Activated CD4-positive, alpha-beta T cell treated with anti-CD3 and anti-CD28 coated beads for 48 hours (primary cell): Measurements from ENCODE around the gene RAD23B.
"Not testable (repeated sequence)": the region's sequence is repeated elsewhere in the genome, so short reads cannot be mapped to it uniquely, and the experiment has no call there.

ENCODE experiments used
- DNase-seq: peaks from one replicate; pipeline ENCODE4 v3.0.0-alpha.2; 2020

RAD23B gene

GRCh38 chr9:107294756-107295155, 11.7 kb downstream of the RAD23B start:
- DNase-seq = no peak

- no peak for DNase-seq
Measured at GRCh38 chr9:107295995-107296394, 12.9 kb downstream of the RAD23B start.

- not testable (repeated sequence) for DNase-seq
Measured at GRCh38 chr9:107296592-107296991, 13.5 kb downstream of the RAD23B start.

DNA sequence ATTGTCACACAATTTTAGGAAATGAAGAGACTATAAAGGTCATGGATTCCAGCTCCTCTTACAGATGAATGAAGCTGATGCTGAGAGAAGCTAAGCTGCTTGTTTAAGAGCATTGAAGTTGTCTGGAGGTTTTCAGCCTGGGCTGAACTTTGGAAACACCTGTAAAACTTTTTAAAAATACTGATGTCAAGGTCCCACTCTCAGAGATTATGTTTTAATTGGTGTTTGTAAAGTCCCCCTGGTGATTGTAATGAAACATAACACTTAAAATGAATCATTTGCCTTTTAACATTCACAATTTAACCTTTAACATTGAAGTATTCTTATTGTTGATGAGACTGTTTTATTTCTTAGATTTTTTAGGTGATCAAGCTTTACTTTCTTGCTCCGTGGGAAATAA, 16.4 kb downstream of the RAD23B start:
- DNase-seq = no peak

DNA sequence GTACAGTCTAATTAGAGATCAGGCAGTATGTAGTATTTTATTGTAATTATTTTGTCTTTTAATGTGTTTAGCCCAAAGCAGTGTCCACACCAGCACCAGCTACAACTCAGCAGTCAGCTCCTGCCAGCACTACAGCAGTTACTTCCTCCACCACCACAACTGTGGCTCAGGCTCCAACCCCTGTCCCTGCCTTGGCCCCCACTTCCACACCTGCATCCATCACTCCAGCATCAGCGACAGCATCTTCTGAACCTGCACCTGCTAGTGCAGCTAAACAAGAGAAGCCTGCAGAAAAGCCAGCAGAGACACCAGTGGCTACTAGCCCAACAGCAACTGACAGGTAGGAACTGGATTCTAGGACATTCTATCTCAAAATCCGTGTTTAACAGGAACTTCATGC, 23.2 kb downstream of the RAD23B start:
- no peak for DNase-seq

GRCh38 chr9:107307331-107307730, 24.3 kb downstream of the RAD23B start:
- DNase-seq = no peak

DNA sequence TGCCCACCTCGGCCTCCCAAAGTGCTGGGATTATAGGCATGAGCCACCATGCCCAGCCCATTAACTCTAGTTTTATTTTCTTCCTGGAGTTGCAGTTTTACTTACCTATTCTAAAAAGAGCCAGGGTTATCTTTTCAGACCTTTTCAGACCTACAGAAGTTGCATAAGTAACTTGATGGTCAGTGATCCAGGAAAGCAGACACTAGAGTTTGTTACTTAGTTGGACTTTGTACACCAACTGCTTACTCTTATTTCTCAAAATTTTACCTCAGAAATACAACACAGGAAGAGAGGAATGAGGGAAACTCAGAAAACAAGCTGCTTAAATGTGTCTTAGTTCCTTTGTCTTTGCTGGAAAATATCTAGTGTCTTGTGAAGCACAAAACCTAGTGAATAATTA, 25.4 kb downstream of the RAD23B start:
- DNase-seq = no peak

- DNase-seq = no peak
Measured at GRCh38 chr9:107309271-107309670, 26.2 kb downstream of the RAD23B start.

DNA sequence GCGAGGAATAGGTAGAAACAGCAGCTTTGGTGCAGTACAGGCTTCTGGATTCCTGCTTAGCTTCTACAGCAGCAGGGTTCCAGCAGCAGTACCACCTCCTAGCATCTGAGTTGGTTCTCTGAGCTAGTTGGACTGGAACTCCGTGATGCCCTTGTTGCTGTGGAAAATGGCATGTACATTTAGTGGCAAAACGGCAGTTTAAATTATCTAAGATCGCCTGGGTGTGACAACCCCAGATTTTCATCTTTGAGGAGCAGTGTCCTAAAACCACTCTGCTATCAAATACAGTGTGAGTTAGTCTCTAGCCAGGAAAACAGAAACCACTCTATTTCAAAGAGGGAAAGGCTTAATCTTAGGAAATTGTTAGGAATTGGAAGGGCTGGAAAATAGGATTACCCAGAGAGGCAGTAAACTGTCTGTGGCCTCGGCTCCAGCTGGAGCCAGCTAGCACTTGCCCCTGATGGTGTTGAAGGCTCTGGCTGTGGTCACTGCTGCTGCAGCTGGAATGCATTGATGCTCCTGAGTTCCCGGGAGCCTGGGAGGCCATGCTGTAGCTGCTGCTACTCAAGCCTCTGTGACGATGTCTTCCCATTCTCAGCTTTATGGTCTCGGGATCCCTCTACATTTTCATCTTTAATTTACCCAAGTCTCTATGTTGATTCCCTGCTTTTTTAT, 29.4 kb downstream of the RAD23B start:
- no peak for DNase-seq

- DNase-seq = no peak
Measured at GRCh38 chr9:107313555-107314096, 30.5 kb downstream of the RAD23B start.

DNA sequence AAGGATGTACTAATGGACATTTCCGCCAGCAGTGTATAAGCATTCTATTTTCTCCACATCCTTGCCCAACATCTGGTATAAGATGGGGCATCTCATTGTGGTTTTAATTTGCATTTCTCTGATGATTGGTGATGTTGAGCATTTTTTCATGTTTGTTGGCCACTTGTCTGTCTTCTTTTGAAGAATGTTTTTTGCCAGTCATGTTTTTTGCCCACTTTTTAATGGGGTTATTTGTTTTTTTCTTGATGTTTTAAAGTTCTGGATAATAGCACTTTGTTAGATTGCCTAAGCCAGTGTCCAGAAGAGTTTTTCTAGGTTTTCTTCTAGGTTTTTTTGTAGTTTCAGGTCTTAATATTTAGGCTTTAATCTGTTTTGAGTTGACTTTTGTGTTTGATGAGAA, 31.7 kb downstream of the RAD23B start:
- no peak for DNase-seq

- DNase-seq = no peak
Measured at GRCh38 chr9:107316795-107317661, 33.9 kb downstream of the RAD23B start.

GRCh38 chr9:107322643-107323042, 39.6 kb downstream of the RAD23B start:
- DNase-seq = no peak

GRCh38 chr9:107323836-107324585, 40.9 kb downstream of the RAD23B start:
- DNase-seq = no peak

- DNase-seq = no peak
Measured at GRCh38 chr9:107325842-107326241, 42.8 kb downstream of the RAD23B start.

GRCh38 chr9:107328510-107328909, 45.4 kb downstream of the RAD23B start:
- no peak for DNase-seq

- no peak for DNase-seq
Measured at GRCh38 chr9:107330420-107330819, 47.3 kb downstream of the RAD23B start.

GRCh38 chr9:107332883-107333282, 49.8 kb downstream of the RAD23B start:
- no peak for DNase-seq

DNA sequence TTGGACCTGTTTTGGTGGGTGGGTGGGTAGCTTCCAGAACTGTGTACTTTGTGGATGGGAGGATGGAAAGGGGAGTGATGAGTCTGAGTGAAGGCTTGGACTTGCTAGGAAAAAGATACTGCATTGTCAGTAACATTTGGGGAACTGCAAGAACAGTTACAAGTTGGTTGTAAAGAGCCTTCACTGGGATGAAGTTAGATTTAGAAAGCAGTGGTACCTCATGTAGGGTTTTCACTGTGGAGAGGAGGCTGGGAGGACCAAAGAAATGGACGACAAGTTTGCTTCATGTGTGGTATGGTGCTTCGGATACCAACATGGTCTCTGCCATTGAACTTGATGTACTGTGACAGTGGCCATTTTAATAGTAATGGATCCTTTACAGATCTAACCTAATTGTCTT, 50.3 kb downstream of the RAD23B start:
- DNase-seq = no peak

DNA sequence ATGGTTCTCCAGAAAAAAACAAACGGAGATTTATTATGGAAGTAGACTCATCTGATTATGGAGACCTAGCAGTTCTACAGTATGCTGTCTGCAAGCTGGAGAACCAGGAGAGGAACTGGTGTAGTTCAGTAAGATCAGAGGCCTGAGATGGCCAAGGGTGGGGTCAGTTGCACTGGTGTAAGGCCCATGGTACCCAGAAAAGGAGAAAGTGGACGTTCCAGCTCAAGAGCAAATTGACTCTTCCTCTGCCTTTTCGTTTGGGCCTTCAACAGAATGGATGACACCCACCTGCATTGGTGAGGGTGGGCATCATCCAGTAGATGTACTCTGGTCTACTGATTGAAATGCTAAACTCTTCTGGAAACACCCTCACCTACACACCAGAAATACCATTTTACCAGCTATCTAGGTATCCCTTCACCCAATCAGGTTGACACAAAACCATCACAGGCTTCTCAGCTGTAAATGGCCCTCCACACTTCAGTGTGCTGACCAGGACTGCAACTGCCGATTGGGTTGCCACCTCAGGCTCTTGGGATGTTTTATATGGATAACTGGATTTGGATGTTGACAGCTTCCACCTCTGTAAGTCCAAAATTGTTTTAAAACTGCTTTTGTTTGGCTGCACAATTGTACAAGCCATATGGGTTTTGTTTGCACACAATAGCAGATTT, 51.2 kb downstream of the RAD23B start:
- no peak for DNase-seq

GRCh38 chr9:107335331-107335730, 52.3 kb downstream of the RAD23B start:
- no peak for DNase-seq

- no peak for DNase-seq
Measured at GRCh38 chr9:107336718-107337360, 53.8 kb downstream of the RAD23B start.
